HFFc6 (cell line): ENCODE measurements around the gene USP7. TPM values are rescaled to one million over a fixed set of nuclear protein-coding genes. Genes with fewer than 3 reads are reported as not detected.
"Not testable (repeated sequence)": the region's sequence is repeated elsewhere in the genome, so short reads cannot be mapped to it uniquely, and the experiment has no call there.

ENCODE experiments used
- DNase-seq: peaks from one replicate; pipeline ENCODE4 v3.0.0-alpha.2; 2018
- H3K27ac Mint-ChIP-seq: 2 replicates; pipeline ENCODE4 v1.8.0; 2020; ENCODE audit warnings: mild to moderate bottlenecking, mixed read lengths
- H3K27me3 Mint-ChIP-seq: 2 replicates; pipeline ENCODE4 v1.8.0; 2021; ENCODE audit warnings: mild to moderate bottlenecking, moderate library complexity, mixed read lengths; ENCODE audit not compliant: insufficient read depth
- H3K36me3 Mint-ChIP-seq: 2 replicates; pipeline ENCODE4 v1.8.0; 2021; ENCODE audit warnings: low read depth, mixed read lengths
- H3K4me1 Mint-ChIP-seq: 2 replicates; pipeline ENCODE4 v1.8.0; 2020; ENCODE audit warnings: low read depth, mixed read lengths
- H3K4me3 Mint-ChIP-seq: 2 replicates; pipeline ENCODE4 v1.8.0; 2020; ENCODE audit warnings: mild to moderate bottlenecking, moderate library complexity, mixed read lengths
- H3K9me3 Mint-ChIP-seq: 2 replicates; pipeline ENCODE4 v1.8.0; 2020; ENCODE audit warnings: mild to moderate bottlenecking, mixed read lengths
- CTCF ChIP-seq: fragments of 200-600 bp; sonication (generic); IDR thresholded peaks from 2 replicates; pipeline ENCODE4 v1.5.0; 2021; ENCODE audit warnings: antibody characterized with exemption, mild to moderate bottlenecking
- total RNA-seq, 6 experiments: library from RNA; stranded (reverse); fragmentation: NEBNext Ultra II Directional; extraction: Animal tissue kit (Norgen Biotek cat#: 25700); gene quantifications; 2 replicates in 1 of 6; 3 replicates in 5 of 6; pipeline ENCODE4 v1.2.3, GENCODE V29; 2021

The USP7 gene
- total RNA-seq, 6 experiments from 2014 or later, result 80.1 to 93.4 (median 89.5) TPM

- no peak for TF ChIP-seq CTCF
- Mint-ChIP-seq H3K4me1 (peaks cover 10% of the 10 kb centered on the region), H3K27ac (no peak overlapping the region), H3K4me3 (no peak overlapping the region), H3K36me3 (peaks cover 5% of the 10 kb centered on the region; the same call in 1 of the 2 replicates), H3K27me3 (peaks cover 13% of the 10 kb centered on the region), H3K9me3 (peaks cover 4% of the 10 kb centered on the region; the same call in 1 of the 2 replicates)
- DNase-seq, result no peak
Measured at GRCh38 chr16:8975039-8975438, 11.3 kb upstream of the USP7 start.

- peak; percentile 44 for DNase-seq
- Mint-ChIP-seq H3K36me3 (peaks cover 5% of the 10 kb centered on the region; the same call in 1 of the 2 replicates), H3K9me3 (peaks cover 4% of the 10 kb centered on the region; the same call in 1 of the 2 replicates), H3K4me1 (peaks cover 10% of the 10 kb centered on the region), H3K27me3 (peaks cover 13% of the 10 kb centered on the region), H3K4me3 (no peak overlapping the region; the same call in 1 of the 2 replicates), H3K27ac (no peak overlapping the region)
- TF ChIP-seq CTCF, result no peak
Measured at GRCh38 chr16:8972843-8973586, 9.3 kb upstream of the USP7 start.

- H3K4me3 Mint-ChIP-seq, result no peak overlapping the region
- peaks cover 10% of the 10 kb centered on the region for H3K27me3 Mint-ChIP-seq
- peaks cover 20% of the 10 kb centered on the region for H3K4me1 Mint-ChIP-seq
- H3K36me3 Mint-ChIP-seq, result no peaks in the 10 kb centered on the region
- TF ChIP-seq CTCF, result no peak
- no peak overlapping the region for H3K27ac Mint-ChIP-seq
- no peaks in the 10 kb centered on the region for H3K9me3 Mint-ChIP-seq
- DNase-seq, result no peak
Measured at GRCh38 chr16:8971416-8971815, 7.7 kb upstream of the USP7 start.

GRCh38 chr16:8969202-8969897 lies 5.6 kb upstream of the USP7 start:
- DNase-seq, H3K36me3 Mint-ChIP-seq, H3K27ac Mint-ChIP-seq, H3K27me3 Mint-ChIP-seq, H3K9me3 Mint-ChIP-seq, H3K4me3 Mint-ChIP-seq: not testable (repeated sequence)
- peaks cover 20% of the 10 kb centered on the region for H3K4me1 Mint-ChIP-seq

GRCh38 chr16:8968054-8968453 lies 4.3 kb upstream of the USP7 start:
- not testable (repeated sequence) for DNase-seq, H3K9me3 Mint-ChIP-seq, H3K27ac Mint-ChIP-seq, H3K4me3 Mint-ChIP-seq, H3K27me3 Mint-ChIP-seq, H3K36me3 Mint-ChIP-seq
- H3K4me1 Mint-ChIP-seq, result peaks cover 15% of the 10 kb centered on the region

GRCh38 chr16:8967132-8967821 lies 3.6 kb upstream of the USP7 start:
- no peak overlapping the region for H3K27ac Mint-ChIP-seq
- no peak for DNase-seq

More at GRCh38 chr16:8967132-8967821, 3.6 kb upstream of the USP7 start:
- Mint-ChIP-seq H3K9me3 (no peaks in the 10 kb centered on the region), H3K36me3 (peaks cover 2% of the 10 kb centered on the region), H3K4me3 (no peak overlapping the region), H3K4me1 (peaks cover 11% of the 10 kb centered on the region), H3K27me3 (no peaks in the 10 kb centered on the region; the same call in none of the 2 replicates)
- no peak for TF ChIP-seq CTCF
